Skeletal muscle tissue (tissue), 4 donors: ENCODE data around the gene DIRAS2. TPM values are rescaled to one million over a fixed set of nuclear protein-coding genes. Genes with fewer than 3 reads are reported as not detected.

Experiments
- H3K27ac ChIP-seq: one replicate; pipeline ENCODE4 v1.7.0; 2013; ENCODE audit warnings: mild to moderate bottlenecking, low read depth, low read length, inconsistent platforms
- H3K27me3 ChIP-seq, 3 donors: one replicate each; pipeline ENCODE4 v1.7.0; 2013; ENCODE audit warnings: low read length in 3 of 3; ENCODE audit not compliant: control insufficient read depth in 3 of 3, insufficient read depth in 3 of 3
- H3K36me3 ChIP-seq, 3 donors: one replicate each; pipeline ENCODE4 v1.7.0; 2013; ENCODE audit warnings: low read length in 3 of 3; ENCODE audit not compliant: control insufficient read depth in 3 of 3, insufficient read depth in 3 of 3
- H3K4me1 ChIP-seq, 3 donors: one replicate each; pipeline ENCODE4 v1.7.0; 2013; ENCODE audit warnings: low read length in 3 of 3, mild to moderate bottlenecking in 3 of 3; ENCODE audit not compliant: control insufficient read depth in 3 of 3, insufficient read depth in 3 of 3
- H3K4me3 ChIP-seq, 3 donors: one replicate each; pipeline ENCODE4 v1.7.0; 2013; ENCODE audit warnings: low read length in 3 of 3
- H3K9ac ChIP-seq, 3 donors: one replicate each; pipeline ENCODE4 v1.7.0; 2013; ENCODE audit warnings: low read length in 3 of 3, mild to moderate bottlenecking in 3 of 3, moderate library complexity in 2 of 3, low read depth in 1 of 3
- H3K9me3 ChIP-seq, 3 donors: one replicate each; pipeline ENCODE4 v1.7.0; 2013; ENCODE audit warnings: low read length in 3 of 3; ENCODE audit not compliant: control insufficient read depth in 3 of 3
- total RNA-seq: library from RNA; depleted of rRNA; stranded (reverse); fragments of >200 nt; gene quantifications from one replicate; pipeline ENCODE4 v1.2.3, GENCODE V29; 2014
- donor health status: Osteomylitis.

DIRAS2 gene
- total RNA-seq, 1 donor from 2014 or later: 0.52 TPM

DNA sequence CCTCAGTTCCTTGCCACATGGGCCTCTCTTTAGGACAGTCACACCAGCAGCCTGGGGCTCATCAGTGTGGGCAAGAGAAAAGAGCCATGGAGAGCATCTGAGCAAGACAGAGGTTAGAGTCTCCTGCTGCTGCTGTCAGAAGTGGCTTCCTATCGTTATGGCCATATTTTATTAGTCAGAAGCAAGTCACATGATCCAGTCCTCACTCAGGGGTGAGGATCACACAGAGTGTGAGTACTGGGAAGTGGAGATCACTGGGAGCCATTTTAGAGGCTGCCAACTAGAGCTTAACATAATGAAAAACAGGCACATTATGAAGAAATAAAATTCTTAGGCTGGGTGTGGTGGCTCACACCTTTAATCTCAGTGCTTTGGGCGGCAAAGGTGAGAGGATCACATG is 62.0 kb downstream of the DIRAS2 start:
- Histone ChIP-seq H3K4me1 (no peaks in the 10 kb centered on the region), H3K27ac (no peak overlapping the region), H3K36me3 (no peaks in the 10 kb centered on the region), H3K9me3 (no peaks in the 10 kb centered on the region), H3K27me3 (no peaks in the 10 kb centered on the region), H3K4me3 (no peak overlapping the region), H3K9ac (no peak overlapping the region)

DNA sequence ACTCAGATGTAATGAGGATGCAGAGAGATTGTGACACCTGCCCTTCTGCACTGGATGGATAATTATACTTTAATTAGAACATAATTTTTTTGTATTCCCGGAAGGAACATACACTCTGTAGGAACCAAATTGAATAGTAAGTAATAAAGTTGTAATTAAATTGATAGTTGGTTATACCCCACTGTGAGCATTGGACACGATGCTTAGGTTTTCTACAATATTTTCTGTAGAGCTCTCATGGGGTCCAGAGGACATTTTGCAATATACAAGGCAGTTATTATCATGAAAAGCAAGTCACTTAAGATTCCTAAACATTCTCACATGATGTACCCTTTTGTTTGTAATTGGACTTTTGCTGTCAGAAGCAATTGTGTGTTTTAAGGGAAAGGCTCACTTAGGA is 63.4 kb downstream of the DIRAS2 start:
- Histone ChIP-seq H3K27me3 (no peaks in the 10 kb centered on the region), H3K4me1 (no peaks in the 10 kb centered on the region), H3K27ac (no peak overlapping the region), H3K9me3 (no peaks in the 10 kb centered on the region), H3K4me3 (no peak overlapping the region), H3K9ac (no peak overlapping the region), H3K36me3 (no peaks in the 10 kb centered on the region)

DNA sequence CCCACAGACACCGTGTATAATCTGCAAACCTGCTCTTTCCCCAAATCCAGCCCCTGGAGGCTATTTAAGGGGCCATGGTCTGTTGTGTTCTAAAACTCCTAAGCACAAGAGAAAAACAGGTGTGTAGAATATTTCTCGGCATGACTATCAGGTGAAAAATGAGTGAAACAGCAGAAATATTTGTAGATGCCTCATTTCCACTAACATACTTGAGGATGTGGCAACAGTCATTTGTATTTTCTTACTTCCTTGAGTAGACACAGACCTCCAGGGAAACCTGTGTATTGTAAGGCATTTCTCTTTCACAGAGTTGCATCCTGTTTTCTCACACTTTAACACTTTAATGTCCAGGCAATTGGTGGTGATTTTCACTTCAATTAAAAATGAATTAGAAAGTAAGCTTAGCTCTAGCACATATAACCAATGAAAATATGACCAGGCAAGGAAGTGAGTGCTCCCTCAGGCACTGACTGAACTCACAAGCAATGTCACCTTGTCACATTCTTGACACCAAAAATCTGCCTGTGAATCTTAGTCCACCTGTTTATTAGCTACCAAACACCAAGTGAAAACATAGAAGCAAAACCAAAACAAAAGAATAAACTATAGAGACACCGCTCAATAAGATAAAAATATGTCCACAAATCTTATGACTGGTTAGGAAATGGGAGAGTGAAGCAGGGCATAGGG is 64.4 kb downstream of the DIRAS2 start:
- Histone ChIP-seq H3K36me3 (no peaks in the 10 kb centered on the region), H3K27me3 (no peaks in the 10 kb centered on the region), H3K27ac (no peak overlapping the region), H3K9ac (no peak overlapping the region), H3K4me1 (no peaks in the 10 kb centered on the region), H3K9me3 (no peaks in the 10 kb centered on the region), H3K4me3 (no peak overlapping the region)

GRCh38 chr9:90569511-90569910 is 73.1 kb downstream of the DIRAS2 start:
- Histone ChIP-seq H3K36me3 (no peaks in the 10 kb centered on the region), H3K9me3 (no peaks in the 10 kb centered on the region), H3K9ac (no peak overlapping the region), H3K27me3 (no peaks in the 10 kb centered on the region), H3K4me1 (no peaks in the 10 kb centered on the region), H3K4me3 (no peak overlapping the region), H3K27ac (no peak overlapping the region)

DNA sequence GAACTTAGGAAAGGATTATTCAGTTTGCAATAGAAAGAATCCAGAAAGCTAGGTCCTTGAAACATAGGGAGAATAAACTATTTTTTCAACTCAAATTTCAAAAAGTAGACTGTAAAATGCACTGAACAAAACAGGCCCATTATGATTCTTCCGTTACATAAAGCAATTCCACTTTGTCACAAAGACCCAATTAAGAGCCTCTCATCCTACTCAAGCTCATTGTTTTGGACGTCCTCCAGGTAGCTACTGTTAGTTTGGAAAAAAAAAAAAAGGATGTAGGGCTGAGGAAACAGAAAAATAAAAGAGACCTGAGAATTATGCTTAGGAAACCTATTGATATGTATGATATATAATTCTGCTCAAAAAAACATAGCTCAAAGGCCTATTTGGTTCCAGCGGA is 74.0 kb downstream of the DIRAS2 start:
- H3K9ac ChIP-seq: no peak overlapping the region
- H3K9me3 ChIP-seq: no peaks in the 10 kb centered on the region
- no peak overlapping the region for H3K27ac ChIP-seq

GRCh38 chr9:90562229-90562628 is 80.4 kb downstream of the DIRAS2 start:
- Histone ChIP-seq H3K27me3 (no peaks in the 10 kb centered on the region), H3K4me3 (no peak overlapping the region), H3K36me3 (no peaks in the 10 kb centered on the region), H3K4me1 (no peaks in the 10 kb centered on the region), H3K9me3 (no peaks in the 10 kb centered on the region), H3K9ac (no peak overlapping the region), H3K27ac (no peak overlapping the region)

More for the DNA sequence above, 74.0 kb downstream of the DIRAS2 start:
- no peaks in the 10 kb centered on the region for H3K4me1 ChIP-seq
- no peaks in the 10 kb centered on the region for H3K27me3 ChIP-seq
- H3K36me3 ChIP-seq: no peaks in the 10 kb centered on the region
- H3K4me3 ChIP-seq: no peak overlapping the region

Other genes starting within 250 kb of the DIRAS2 start
- gene SYK, start 159.0 kb upstream of the DIRAS2 start, total RNA-seq: 4.7 TPM